A549 (cell line): ENCODE results near the gene DGKH.

Source experiments
- BHLHE40 ChIP-seq: IDR thresholded peaks from 2 replicates; pipeline ENCODE4 v1.6.1; 2012; ENCODE audit warnings: low read depth, low read length, inconsistent platforms
- CEBPB ChIP-seq, 2 experiments: fragments of >200 bp in 1 of 2; sonication (Bioruptor Twin) in 1 of 2; formaldehyde crosslinking in 1 of 2; IDR thresholded peaks; 2 replicates each; pipeline ENCODE4 v1.6.1; 2012 to 2016
- CTCF ChIP-seq: fragments of >200 bp; sonication (Bioruptor Twin); formaldehyde crosslinking; IDR thresholded peaks from 3 replicates; pipeline ENCODE4 v1.5.1; 2016
- ELK1 ChIP-seq: fragments of 150-350 bp; IDR thresholded peaks from 2 replicates; pipeline ENCODE4 v1.6.1; 2014; ENCODE audit warnings: low read depth, mild to moderate bottlenecking, low read length
- EP300 ChIP-seq, 2 experiments: fragments of >200 bp; sonication (Bioruptor Twin); formaldehyde crosslinking; IDR thresholded peaks; 2 replicates in 1 of 2; 3 replicates in 1 of 2; pipeline ENCODE4 v1.6.1; 2016 to 2017
- GATA3 ChIP-seq: IDR thresholded peaks from 2 replicates; pipeline ENCODE4 v1.6.1; 2012; ENCODE audit warnings: borderline replicate concordance
- HOXA7 ChIP-seq: fragments of 250-450 bp; sonication (Bioruptor Pico); IDR thresholded peaks from 2 replicates; pipeline ENCODE4 v1.5.0; 2020; ENCODE audit warnings: mild to moderate bottlenecking, moderate library complexity
- MAX ChIP-seq: IDR thresholded peaks from 2 replicates; pipeline ENCODE4 v1.6.1; 2012
- POLR2A ChIP-seq: IDR thresholded peaks from 2 replicates; pipeline ENCODE4 v1.6.1; 2012; ENCODE audit warnings: mild to moderate bottlenecking, low read length
- TP53 ChIP-seq: fragments of 250-450 bp; sonication (Bioruptor Pico); IDR thresholded peaks from 2 replicates; pipeline ENCODE4 v1.5.0; 2021; ENCODE audit warnings: mild to moderate bottlenecking, moderate library complexity
- ZSCAN20 ChIP-seq: fragments of 250-450 bp; sonication (Bioruptor Pico); IDR thresholded peaks from 2 replicates; pipeline ENCODE4 v1.8.0; 2022; ENCODE audit warnings: mild to moderate bottlenecking, moderate library complexity

- TF ChIP-seq POLR2A, result no peak
- TF ChIP-seq MAX, result no peak
- TF ChIP-seq ZSCAN20 (CRISPR knock-in tag), result no peak
- TF ChIP-seq CTCF, result no peak
- TF ChIP-seq TP53 (CRISPR knock-in tag), result no peak
- TF ChIP-seq GATA3, result no peak
- TF ChIP-seq EP300 (IDR thresholded peaks at IDR 0.05), result no peak
- no peak for TF ChIP-seq CEBPB (IDR thresholded peaks at IDR 0.05)
- TF ChIP-seq ELK1, result no peak
- no peak for TF ChIP-seq HOXA7 (CRISPR knock-in tag)
- no peak for TF ChIP-seq BHLHE40
Measured at GRCh38 chr13:42275506-42275905, 227.1 kb downstream of the DGKH start.
